HG02763 (cell line): Measurements from ENCODE around the gene DOCK2.

Source experiments
- ATAC-seq: cut with Tn5 transposase; IDR thresholded peaks from one replicate; pipeline ENCODE4 v1.9.1; 2021; ENCODE audit warnings: mild to moderate bottlenecking, moderate library complexity; ENCODE audit not compliant: unreplicated experiment

Gene DOCK2

GRCh38 chr5:170109059-170110031 lies 472.3 kb downstream of the DOCK2 start:
- no peak for ATAC-seq

GRCh38 chr5:170110403-170111087 lies 473.5 kb downstream of the DOCK2 start:
- no peak for ATAC-seq

- ATAC-seq = no peak
Observed at GRCh38 chr5:170111088-170111785, 474.2 kb downstream of the DOCK2 start.

GRCh38 chr5:170112876-170113521 lies 475.9 kb downstream of the DOCK2 start:
- no peak for ATAC-seq

GRCh38 chr5:170113522-170113900 lies 476.4 kb downstream of the DOCK2 start:
- ATAC-seq = no peak

- ATAC-seq = no peak
Observed at GRCh38 chr5:170114271-170114670, 477.2 kb downstream of the DOCK2 start.

GRCh38 chr5:170115925-170116324 lies 478.9 kb downstream of the DOCK2 start:
- ATAC-seq = no peak

GRCh38 chr5:170117736-170118135 lies 480.7 kb downstream of the DOCK2 start:
- no peak for ATAC-seq

- no peak for ATAC-seq
Observed at GRCh38 chr5:170120576-170120975, 483.5 kb downstream of the DOCK2 start.

GRCh38 chr5:170121321-170121720 lies 484.2 kb downstream of the DOCK2 start:
- no peak for ATAC-seq

GRCh38 chr5:170126061-170126460 lies 489.0 kb downstream of the DOCK2 start:
- ATAC-seq = no peak

- no peak for ATAC-seq
Observed at GRCh38 chr5:170126626-170127025, 489.6 kb downstream of the DOCK2 start.

GRCh38 chr5:170131235-170131634 lies 494.2 kb downstream of the DOCK2 start:
- no peak for ATAC-seq

GRCh38 chr5:170132269-170132975 lies 495.3 kb downstream of the DOCK2 start:
- no peak for ATAC-seq
